Breast epithelium (tissue), 4 donors: ENCODE results near the gene CDH13. TPM values are rescaled to one million over a fixed set of nuclear protein-coding genes. Genes with fewer than 3 reads are reported as not detected.

Experiments
- DNase-seq, 2 donors: peaks; one replicate each; pipeline ENCODE4 v3.0.0-alpha.2; 2019; ENCODE audit warnings: low spot score in 2 of 2
- H3K27ac ChIP-seq, 2 donors: fragments of 200-600 bp; sonication (generic) in 1 of 2; one replicate each; pipeline ENCODE4 v1.5.1; 2016 to 2019; ENCODE audit warnings: mild to moderate bottlenecking in 1 of 2
- H3K27me3 ChIP-seq, 2 donors: fragments of 200-600 bp; sonication (generic) in 1 of 2; one replicate each; pipeline versions ENCODE4 v1.5.1 to v1.6.0; 2017 to 2019; ENCODE audit warnings: control low read depth in 1 of 2, mild to moderate bottlenecking in 1 of 2
- H3K36me3 ChIP-seq: fragments of 200-600 bp; one replicate; pipeline ENCODE4 v1.5.1; 2019
- H3K4me1 ChIP-seq, 2 donors: fragments of 200-600 bp; sonication (generic); one replicate each; pipeline ENCODE4 v1.5.1; 2016 to 2019; ENCODE audit warnings: control low read depth in 1 of 2
- H3K4me3 ChIP-seq, 3 donors: fragments of 200-600 bp; sonication (generic); 1 replicate in 2 of 3; 2 replicates in 1 of 3; pipeline ENCODE4 v1.5.1; 2016 to 2019; ENCODE audit warnings: mild to moderate bottlenecking in 3 of 3, moderate library complexity in 2 of 3
- H3K9me3 ChIP-seq, 2 donors: fragments of 200-600 bp; sonication (generic) in 1 of 2; one replicate each; pipeline ENCODE4 v1.5.1; 2016 to 2019; ENCODE audit warnings: control low read depth in 1 of 2
- POLR2A ChIP-seq: fragments of 450-650 bp; IDR thresholded peaks from one replicate; pipeline ENCODE4 v1.6.1; 2016; ENCODE audit warnings: antibody characterized with exemption, mild to moderate bottlenecking, moderate library complexity
- POLR2AphosphoS5 ChIP-seq, 3 donors: sonication (generic); formaldehyde crosslinking; IDR thresholded peaks; one replicate each; pipeline ENCODE4 v1.6.1; 2017; ENCODE audit warnings: antibody characterized with exemption in 3 of 3
- intact Hi-C: fragments of 100-400 bp; cut with DNase I; formaldehyde crosslinking; loops from one replicate; pipeline ENCODE4 v1.15.1; 2023; ENCODE audit warnings: low total_unique reads
- total RNA-seq, 3 donors: library from RNA; depleted of rRNA; stranded (reverse); fragments of >200 nt; gene quantifications; one replicate each; pipeline ENCODE4 v1.1.0, GENCODE V29; 2016
- TF ChIP-seq, protein P1 (sequence below), 3 donors: fragments of 450-650 bp; IDR thresholded peaks; one replicate each; pipeline ENCODE4 v1.5.1; 2016 to 2017; ENCODE audit warnings: antibody characterized with exemption in 3 of 3, mild to moderate bottlenecking in 3 of 3, moderate library complexity in 3 of 3

Gene CDH13
- total RNA-seq, 3 donors from 2014 or later: 6.0 to 13.1 (median 11.5) TPM

DNA sequence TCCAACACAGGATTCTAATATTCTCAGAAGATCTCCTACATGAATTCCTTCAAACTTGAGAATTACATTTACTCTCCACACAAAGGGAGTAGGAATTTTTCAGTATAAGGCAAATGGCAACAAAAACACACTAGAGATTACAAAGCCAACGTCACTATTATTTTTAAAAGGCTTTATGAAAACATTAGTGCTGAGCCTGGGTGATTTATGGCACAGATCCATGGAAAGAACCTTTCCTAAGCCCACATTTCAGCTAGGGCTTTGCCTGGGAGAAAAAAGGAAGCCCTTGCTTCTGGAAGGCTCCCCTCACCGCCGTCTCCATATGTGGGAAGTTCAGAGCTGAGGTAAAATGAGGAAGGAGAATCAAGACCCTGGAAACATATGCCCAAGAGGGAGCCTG, 681.6 kb downstream of the CDH13 start:
- no peak for DNase-seq
- no peak overlapping the region for H3K4me3 ChIP-seq

DNA sequence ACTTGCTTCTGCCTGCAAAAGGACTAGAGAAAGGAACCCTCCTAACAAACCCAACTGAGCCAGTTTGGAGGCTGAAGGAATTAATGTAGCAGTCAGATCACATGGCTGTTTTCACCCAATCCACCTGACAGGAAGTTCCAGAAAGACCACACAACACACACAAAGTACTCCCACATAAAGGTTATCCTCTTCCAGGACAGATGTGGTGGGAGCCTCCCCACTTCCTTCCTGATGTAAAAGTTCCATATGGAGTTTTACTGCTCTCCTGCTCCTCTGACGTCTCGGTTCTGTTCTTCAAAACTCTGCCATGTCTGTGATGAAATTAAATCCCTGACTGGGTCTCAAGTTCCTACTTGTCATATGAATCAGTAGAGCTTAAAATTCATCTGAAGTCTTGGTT, 684.0 kb downstream of the CDH13 start:
- Histone ChIP-seq H3K27ac (no peak overlapping the region), H3K27me3 (peaks cover 0 to 23% of the 10 kb centered on the region in 2 donors), H3K36me3 (no peaks in the 10 kb centered on the region), H3K9me3 (no peaks in the 10 kb centered on the region), H3K4me1 (no peaks in the 10 kb centered on the region), H3K4me3 (no peak overlapping the region)
- no peak for DNase-seq
- no peak for TF ChIP-seq POLR2A
- TF ChIP-seq, protein P1, sequence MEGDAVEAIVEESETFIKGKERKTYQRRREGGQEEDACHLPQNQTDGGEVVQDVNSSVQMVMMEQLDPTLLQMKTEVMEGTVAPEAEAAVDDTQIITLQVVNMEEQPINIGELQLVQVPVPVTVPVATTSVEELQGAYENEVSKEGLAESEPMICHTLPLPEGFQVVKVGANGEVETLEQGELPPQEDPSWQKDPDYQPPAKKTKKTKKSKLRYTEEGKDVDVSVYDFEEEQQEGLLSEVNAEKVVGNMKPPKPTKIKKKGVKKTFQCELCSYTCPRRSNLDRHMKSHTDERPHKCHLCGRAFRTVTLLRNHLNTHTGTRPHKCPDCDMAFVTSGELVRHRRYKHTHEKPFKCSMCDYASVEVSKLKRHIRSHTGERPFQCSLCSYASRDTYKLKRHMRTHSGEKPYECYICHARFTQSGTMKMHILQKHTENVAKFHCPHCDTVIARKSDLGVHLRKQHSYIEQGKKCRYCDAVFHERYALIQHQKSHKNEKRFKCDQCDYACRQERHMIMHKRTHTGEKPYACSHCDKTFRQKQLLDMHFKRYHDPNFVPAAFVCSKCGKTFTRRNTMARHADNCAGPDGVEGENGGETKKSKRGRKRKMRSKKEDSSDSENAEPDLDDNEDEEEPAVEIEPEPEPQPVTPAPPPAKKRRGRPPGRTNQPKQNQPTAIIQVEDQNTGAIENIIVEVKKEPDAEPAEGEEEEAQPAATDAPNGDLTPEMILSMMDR (IDR thresholded peaks at IDR 0.05): no peak
- no peak for TF ChIP-seq POLR2AphosphoS5 (IDR thresholded peaks at IDR 0.05)
- intact Hi-C loops: no loop called here

More for the DNA sequence above, 681.6 kb downstream of the CDH13 start:
- intact Hi-C loops: no loop called here
- no peak for TF ChIP-seq POLR2A
- TF ChIP-seq POLR2AphosphoS5 (IDR thresholded peaks at IDR 0.05): no peak
- TF ChIP-seq, protein P1 (IDR thresholded peaks at IDR 0.05): no peak
- H3K4me1 ChIP-seq: no peaks in the 10 kb centered on the region
- H3K36me3 ChIP-seq: no peaks in the 10 kb centered on the region
- peaks cover 0 to 29% of the 10 kb centered on the region in 2 donors for H3K27me3 ChIP-seq
- no peak overlapping the region for H3K27ac ChIP-seq
- H3K9me3 ChIP-seq: no peaks in the 10 kb centered on the region

DNA sequence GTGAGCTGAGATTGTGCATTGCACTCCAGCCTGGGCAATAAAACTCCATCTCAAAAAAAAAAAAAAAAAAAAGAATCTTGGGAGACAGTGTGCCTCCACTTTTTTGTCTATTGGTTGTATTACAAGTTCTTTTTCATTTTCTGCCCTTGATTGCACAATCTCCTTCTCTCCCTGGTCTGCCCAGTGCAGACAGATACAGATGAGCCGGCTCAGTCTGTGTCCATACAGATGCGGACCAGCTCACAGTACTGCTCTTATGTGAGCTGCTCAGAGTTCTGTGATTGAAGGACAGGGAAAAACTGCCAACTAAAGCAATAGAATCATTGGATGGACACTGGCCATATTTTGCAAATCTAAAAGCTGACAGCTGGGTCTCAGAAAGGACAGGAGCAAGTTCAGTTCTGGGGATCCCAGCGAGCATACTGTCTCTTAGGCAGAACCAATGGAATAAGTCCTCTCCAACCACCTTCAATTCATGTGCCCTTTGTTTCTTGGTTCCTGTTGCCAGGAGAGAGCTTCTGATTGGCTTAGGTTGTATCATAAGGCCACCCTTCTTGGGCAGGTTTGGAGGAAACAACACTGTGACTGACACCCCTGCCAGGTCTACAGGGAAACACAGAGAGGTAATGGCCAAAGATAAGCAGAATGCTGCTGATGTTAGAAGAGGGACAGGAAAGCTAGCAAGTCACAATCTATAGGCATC, 685.4 kb downstream of the CDH13 start:
- Histone ChIP-seq H3K4me1 (no peaks in the 10 kb centered on the region), H3K9me3 (no peaks in the 10 kb centered on the region), H3K36me3 (no peaks in the 10 kb centered on the region), H3K27me3 (peaks cover 0 to 16% of the 10 kb centered on the region in 2 donors), H3K4me3 (no peak overlapping the region), H3K27ac (no peak overlapping the region)
- DNase-seq: no peak
- intact Hi-C loops: no loop called here
- TF ChIP-seq POLR2AphosphoS5 (IDR thresholded peaks at IDR 0.05): no peak
- no peak for TF ChIP-seq POLR2A
- TF ChIP-seq, protein P1 (IDR thresholded peaks at IDR 0.05): no peak

DNA sequence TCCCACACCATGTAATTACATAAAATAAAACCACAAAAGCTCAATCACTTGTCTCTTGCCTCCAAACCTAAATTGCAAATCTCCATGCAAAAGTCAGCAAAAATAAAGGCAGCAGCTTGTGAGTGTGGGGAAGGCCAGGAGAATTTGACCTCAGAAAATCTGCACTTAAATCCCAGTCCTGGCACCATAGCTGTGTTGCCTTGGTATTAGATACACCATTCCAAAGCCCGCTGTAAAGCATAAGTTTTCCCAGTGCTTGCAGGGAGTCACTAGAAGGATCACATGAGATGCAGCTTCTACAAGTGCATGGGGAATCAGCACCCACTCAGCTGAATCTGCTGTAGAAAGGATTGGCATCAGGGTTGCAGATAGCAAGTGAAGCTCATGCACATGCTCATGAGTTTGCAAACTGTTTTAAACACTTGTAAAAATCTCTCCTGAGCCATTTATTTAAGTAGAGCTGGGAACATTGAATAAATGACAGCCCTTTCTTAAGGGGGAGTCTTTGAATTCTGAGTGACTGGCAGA, 686.0 kb downstream of the CDH13 start:
- DNase-seq: no peak
- Histone ChIP-seq H3K36me3 (no peaks in the 10 kb centered on the region), H3K4me1 (no peaks in the 10 kb centered on the region), H3K27me3 (peaks cover 0 to 16% of the 10 kb centered on the region in 2 donors), H3K27ac (no peak overlapping the region), H3K4me3 (no peak overlapping the region), H3K9me3 (no peaks in the 10 kb centered on the region)
- TF ChIP-seq, protein P1 (IDR thresholded peaks at IDR 0.05): no peak
- TF ChIP-seq POLR2AphosphoS5 (IDR thresholded peaks at IDR 0.05) (no peak), POLR2A (no peak)
- intact Hi-C loops: no loop called here

DNA sequence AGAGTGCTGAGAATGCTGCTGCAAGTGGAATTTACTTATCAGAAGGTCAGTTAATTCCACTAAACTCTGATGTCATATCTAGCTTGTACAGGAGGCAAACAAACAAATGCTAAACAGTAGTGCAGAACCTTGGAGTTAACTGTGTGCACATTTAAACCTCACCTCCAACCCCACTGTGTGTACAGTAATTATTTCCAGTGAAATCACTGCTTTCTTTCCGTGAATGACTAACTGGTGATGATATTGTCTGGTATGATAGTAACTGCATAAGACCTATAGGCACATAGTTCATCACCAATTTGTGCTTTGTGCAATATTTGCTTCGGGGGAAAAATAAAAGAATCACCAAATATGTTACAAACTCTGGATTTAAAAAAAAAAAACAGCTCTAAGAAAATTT, 688.5 kb downstream of the CDH13 start:
- Histone ChIP-seq H3K36me3 (no peaks in the 10 kb centered on the region), H3K4me3 (no peak overlapping the region), H3K27me3 (peaks cover 0 to 3% of the 10 kb centered on the region in 2 donors), H3K9me3 (no peaks in the 10 kb centered on the region), H3K4me1 (no peaks in the 10 kb centered on the region), H3K27ac (no peak overlapping the region)
- no peak for DNase-seq
- TF ChIP-seq POLR2A (no peak), POLR2AphosphoS5 (IDR thresholded peaks at IDR 0.05) (no peak)
- TF ChIP-seq, protein P1 (IDR thresholded peaks at IDR 0.05): no peak
- intact Hi-C loops: no loop called here
